ENCODE data around the gene SLC11A1. TPM values are rescaled to one million over a fixed set of nuclear protein-coding genes. Genes with fewer than 3 reads are reported as not detected.

Gene SLC11A1
- total and polyA plus RNA-seq, 2 donors (not counting 1 experiment from before 2014, with no cell fraction given): 6.5 to 65.3 TPM

DNA sequence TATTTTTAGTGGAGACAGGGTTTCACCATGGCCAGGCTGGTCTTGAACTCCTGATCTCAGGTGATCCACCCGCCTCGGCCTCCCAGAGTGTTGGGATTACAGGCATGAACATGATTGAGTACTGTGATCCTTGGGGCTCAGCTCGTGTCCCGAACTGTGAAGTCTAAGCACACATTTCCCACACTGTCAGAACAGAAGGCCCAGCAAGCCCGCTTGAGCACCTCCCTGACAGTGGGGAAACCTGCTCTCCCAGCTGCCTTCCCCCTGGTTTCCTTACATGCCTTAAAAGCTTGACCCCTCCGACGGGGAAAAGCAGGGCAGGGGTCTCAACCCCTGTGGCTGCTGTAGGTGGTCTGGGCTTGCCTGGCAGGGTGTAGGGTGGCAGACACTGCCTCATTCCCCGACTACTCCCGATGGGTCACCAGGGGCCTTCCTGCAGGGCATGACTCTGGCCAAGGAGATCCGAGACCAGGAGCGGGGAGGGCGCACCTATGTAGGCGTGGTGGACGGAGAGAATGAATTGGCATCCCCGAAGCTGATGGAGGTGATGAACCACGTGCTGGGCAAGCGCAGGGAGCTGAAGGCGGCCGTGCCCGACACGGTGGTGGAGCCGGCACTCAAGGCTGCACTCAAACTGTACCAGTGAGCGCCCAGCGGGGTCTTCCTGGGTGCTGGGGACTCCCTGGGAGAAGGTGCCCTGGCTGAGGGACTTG, 46.9 kb downstream of the SLC11A1 start:
- Histone ChIP-seq H3K27me3 (replicated peaks in 1 of 4; ENCODE audit: control extremely low read depth in 1 of 4, control insufficient read depth in 3 of 4, insufficient read depth in 4 of 4, low read length in 3 of 4) (peaks cover 0 to 9% (median 0%) of the 10 kb centered on the region in 4 experiments), H3K4me3 (ENCODE audit: control extremely low read depth in 1 of 5, extremely low read depth in 1 of 5, insufficient read depth in 1 of 5, low read depth in 2 of 5, low read length in 4 of 5) (no peak overlapping the region), H4K20me1 (ENCODE audit: control insufficient read depth, insufficient read depth, low read length, poor library complexity, severe bottlenecking) (no peaks in the 10 kb centered on the region), H3K9me3 (ENCODE audit: control extremely low read depth in 1 of 3, control insufficient read depth in 2 of 3, insufficient read depth in 1 of 3, low read length in 2 of 3) (no peaks in the 10 kb centered on the region), H3K4me2 (replicated peaks; ENCODE audit: low read depth, low read length, poor library complexity, severe bottlenecking) (no peak overlapping the region), H3K36me3 (replicated peaks in 1 of 2; ENCODE audit: control extremely low read depth in 1 of 2, control insufficient read depth in 1 of 2, extremely low read depth in 1 of 2, insufficient read depth in 2 of 2, low read length in 1 of 2) (no peaks in the 10 kb centered on the region), H3K4me1 (ENCODE audit: control insufficient read depth in 2 of 2, insufficient read depth in 2 of 2, low read length in 2 of 2) (no peaks in the 10 kb centered on the region), H3K9ac (ENCODE audit: low read length) (no peak overlapping the region), H3K27ac (ENCODE audit: low read length in 2 of 2) (no peak overlapping the region), H3K79me2 (ENCODE audit: control insufficient read depth, insufficient read depth, low read length) (no peaks in the 10 kb centered on the region), H2AFZ (ENCODE audit: insufficient read depth, low read depth, low read length, poor library complexity, severe bottlenecking) (no peak overlapping the region)
- 92% methylated on average over 22 of the region's 24 CpGs for WGBS (ENCODE audit: insufficient coverage)
- Mint-ChIP-seq H3K9me3 (ENCODE audit: insufficient read depth) (no peaks in the 10 kb centered on the region), H3K27ac (no peak overlapping the region), H3K4me1 (no peaks in the 10 kb centered on the region), H3K27me3 (peaks cover 10% of the 10 kb centered on the region), H3K4me3 (no peak overlapping the region)
- intact Hi-C loops (cut with micrococcal nuclease): no loop called here
- no peak for ATAC-seq (ENCODE audit: low read depth)
- POLR2A ChIA-PET: no interaction called here
- no peak for DNase-seq
- CTCF ChIA-PET: interaction anchor here (1.0 kb wide), 1 partner anchor 217 kb away, joined by 3 read pairs; no protein-coding TSS in a partner anchor
- TF ChIP-seq EZH2 (IDR thresholded peaks at IDR 0.05; ENCODE audit: borderline replicate concordance, insufficient read depth, low read depth, low read length, poor library complexity, severe bottlenecking): no peak
- TF ChIP-seq, protein P1, sequence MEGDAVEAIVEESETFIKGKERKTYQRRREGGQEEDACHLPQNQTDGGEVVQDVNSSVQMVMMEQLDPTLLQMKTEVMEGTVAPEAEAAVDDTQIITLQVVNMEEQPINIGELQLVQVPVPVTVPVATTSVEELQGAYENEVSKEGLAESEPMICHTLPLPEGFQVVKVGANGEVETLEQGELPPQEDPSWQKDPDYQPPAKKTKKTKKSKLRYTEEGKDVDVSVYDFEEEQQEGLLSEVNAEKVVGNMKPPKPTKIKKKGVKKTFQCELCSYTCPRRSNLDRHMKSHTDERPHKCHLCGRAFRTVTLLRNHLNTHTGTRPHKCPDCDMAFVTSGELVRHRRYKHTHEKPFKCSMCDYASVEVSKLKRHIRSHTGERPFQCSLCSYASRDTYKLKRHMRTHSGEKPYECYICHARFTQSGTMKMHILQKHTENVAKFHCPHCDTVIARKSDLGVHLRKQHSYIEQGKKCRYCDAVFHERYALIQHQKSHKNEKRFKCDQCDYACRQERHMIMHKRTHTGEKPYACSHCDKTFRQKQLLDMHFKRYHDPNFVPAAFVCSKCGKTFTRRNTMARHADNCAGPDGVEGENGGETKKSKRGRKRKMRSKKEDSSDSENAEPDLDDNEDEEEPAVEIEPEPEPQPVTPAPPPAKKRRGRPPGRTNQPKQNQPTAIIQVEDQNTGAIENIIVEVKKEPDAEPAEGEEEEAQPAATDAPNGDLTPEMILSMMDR (IDR thresholded peaks at IDR 0.05): no peak

DNA sequence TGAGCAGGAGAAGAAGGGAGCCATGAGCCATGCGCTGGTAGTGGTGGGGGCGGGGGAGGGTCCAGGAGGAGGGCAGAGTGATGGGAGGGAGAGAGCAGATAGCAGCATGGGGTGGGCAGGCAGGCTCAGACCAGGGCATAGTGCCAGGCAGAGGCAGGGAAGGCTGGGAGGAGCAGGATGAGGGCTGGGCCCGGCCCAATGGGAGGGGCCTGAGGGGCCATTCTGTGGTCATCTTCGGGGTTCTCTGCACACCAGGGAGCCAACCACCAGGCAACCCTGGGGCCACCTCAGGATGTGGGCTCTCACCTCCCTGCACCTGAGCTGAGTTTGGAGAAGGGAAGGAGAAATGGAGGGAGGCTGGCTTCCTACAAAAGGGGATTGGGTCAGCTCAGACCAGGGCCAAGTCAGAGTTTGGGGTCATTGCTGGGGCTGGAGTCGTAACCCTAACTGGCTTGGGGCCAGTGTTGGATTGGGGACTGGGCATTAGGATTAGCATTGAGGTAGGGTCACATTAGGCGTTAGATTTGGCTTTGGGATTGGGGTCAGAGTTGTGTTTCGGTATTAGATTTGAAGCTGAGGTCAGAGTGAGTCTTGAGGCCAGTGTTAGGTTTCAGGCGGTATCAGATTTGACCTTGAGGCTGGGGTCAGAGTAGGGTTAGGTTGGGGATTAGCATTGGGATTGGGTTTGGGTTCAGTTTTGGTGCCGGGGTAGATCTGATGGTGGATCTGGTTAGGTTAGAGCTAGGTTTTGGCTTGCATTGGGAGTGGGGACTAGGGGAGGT, 48.0 kb downstream of the SLC11A1 start:
- Histone ChIP-seq H3K4me2 (replicated peaks; ENCODE audit: low read depth, low read length, poor library complexity, severe bottlenecking) (no peak overlapping the region), H3K9ac (ENCODE audit: low read length) (no peak overlapping the region), H3K27me3 (replicated peaks in 1 of 4; ENCODE audit: control extremely low read depth in 1 of 4, control insufficient read depth in 3 of 4, insufficient read depth in 4 of 4, low read length in 3 of 4) (peaks cover 0 to 9% (median 0%) of the 10 kb centered on the region in 4 experiments), H3K9me3 (ENCODE audit: control extremely low read depth in 1 of 3, control insufficient read depth in 2 of 3, insufficient read depth in 1 of 3, low read length in 2 of 3) (no peaks in the 10 kb centered on the region), H2AFZ (ENCODE audit: insufficient read depth, low read depth, low read length, poor library complexity, severe bottlenecking) (no peak overlapping the region), H3K27ac (ENCODE audit: low read length in 2 of 2) (no peak overlapping the region), H3K4me3 (ENCODE audit: control extremely low read depth in 1 of 5, extremely low read depth in 1 of 5, insufficient read depth in 1 of 5, low read depth in 2 of 5, low read length in 4 of 5) (no peak overlapping the region), H3K4me1 (ENCODE audit: control insufficient read depth in 2 of 2, insufficient read depth in 2 of 2, low read length in 2 of 2) (no peaks in the 10 kb centered on the region), H3K36me3 (replicated peaks in 1 of 2; ENCODE audit: control extremely low read depth in 1 of 2, control insufficient read depth in 1 of 2, extremely low read depth in 1 of 2, insufficient read depth in 2 of 2, low read length in 1 of 2) (no peaks in the 10 kb centered on the region), H4K20me1 (ENCODE audit: control insufficient read depth, insufficient read depth, low read length, poor library complexity, severe bottlenecking) (no peaks in the 10 kb centered on the region), H3K79me2 (ENCODE audit: control insufficient read depth, insufficient read depth, low read length) (no peaks in the 10 kb centered on the region)
- ChIA-PET CTCF (no interaction called here), POLR2A (no interaction called here)
- H3K4me1 Mint-ChIP-seq: no peaks in the 10 kb centered on the region
- ATAC-seq (ENCODE audit: low read depth): no peak
- intact Hi-C loops (cut with micrococcal nuclease): no loop called here
- H3K9me3 Mint-ChIP-seq (ENCODE audit: insufficient read depth): no peaks in the 10 kb centered on the region
- 75% methylated on average over 8 of the region's 9 CpGs for WGBS (ENCODE audit: insufficient coverage)
- H3K27me3 Mint-ChIP-seq: peaks cover 10% of the 10 kb centered on the region
- TF ChIP-seq EZH2 (IDR thresholded peaks at IDR 0.05; ENCODE audit: borderline replicate concordance, insufficient read depth, low read depth, low read length, poor library complexity, severe bottlenecking): no peak
- TF ChIP-seq, protein P1 (IDR thresholded peaks at IDR 0.05): no peak
- no peak overlapping the region for H3K4me3 Mint-ChIP-seq
- no peak for DNase-seq
- H3K27ac Mint-ChIP-seq: no peak overlapping the region

Measured in B cell (primary cell).